ENCODE results near the gene DENR.
"Not testable (repeated sequence)": the region's sequence is repeated elsewhere in the genome, so short reads cannot be mapped to it uniquely, and the experiment has no call there.

Gene DENR

GRCh38 chr12:122752464-122753318 lies at the start of gene DENR:
Gene DENR, plus strand, starts transcription at chr12:122752824. Its CDS starts 878 bp downstream, at chr12:122753702.
- peak; percentile 85 to 97 (median 94) for DNase-seq

- DNase-seq: peak in 1 of 14 donors; percentile 20
Observed at GRCh38 chr12:122702890-122703611, 49.6 kb upstream of the DENR start, which contains the start of gene HCAR2. Gene HCAR2, minus strand, starts transcription at chr12:122703357. Its CDS starts 74 bp downstream, at chr12:122703283.

- DNase-seq: not testable (repeated sequence)
Observed at GRCh38 chr12:122703841-122704240, 48.8 kb upstream of the DENR start.

GRCh38 chr12:122709287-122709686 lies 43.3 kb upstream of the DENR start:
- DNase-seq: not testable (repeated sequence)

GRCh38 chr12:122710341-122710740 lies 42.3 kb upstream of the DENR start:
- DNase-seq: not testable (repeated sequence)

- not testable (repeated sequence) for DNase-seq
Observed at GRCh38 chr12:122711266-122711665, 41.4 kb upstream of the DENR start.

GRCh38 chr12:122713491-122714188 lies 39.0 kb upstream of the DENR start:
- not testable (repeated sequence) for DNase-seq

- DNase-seq: not testable (repeated sequence)
Observed at GRCh38 chr12:122715211-122715610, 37.4 kb upstream of the DENR start.

GRCh38 chr12:122716658-122717057 lies 36.0 kb upstream of the DENR start, which contains the start of gene HCAR3:
Gene HCAR3, minus strand, starts transcription at chr12:122716811. Its CDS starts 74 bp downstream, at chr12:122716737.
- DNase-seq: not testable (repeated sequence)

- DNase-seq: no peak
Observed at GRCh38 chr12:122721057-122721545, 31.5 kb upstream of the DENR start.

- DNase-seq: no peak
Observed at GRCh38 chr12:122722387-122722786, 30.2 kb upstream of the DENR start.

- DNase-seq: no peak
Observed at GRCh38 chr12:122724641-122725243, 27.9 kb upstream of the DENR start.

- DNase-seq: no peak
Observed at GRCh38 chr12:122725452-122726079, 27.1 kb upstream of the DENR start.

- DNase-seq: no peak
Observed at GRCh38 chr12:122726080-122726558, 26.5 kb upstream of the DENR start.

GRCh38 chr12:122729583-122730214 lies 22.9 kb upstream of the DENR start:
- no peak for DNase-seq

GRCh38 chr12:122730215-122731014 lies 22.2 kb upstream of the DENR start, which contains the start of gene HCAR1:
Gene HCAR1, minus strand, starts transcription at chr12:122730844. Its CDS starts 505 bp downstream, at chr12:122730339.
- no peak for DNase-seq

- DNase-seq: no peak
Observed at GRCh38 chr12:122732170-122732569, 20.5 kb upstream of the DENR start.

- no peak for DNase-seq
Observed at GRCh38 chr12:122732611-122733010, 20.0 kb upstream of the DENR start.

GRCh38 chr12:122738571-122738970 lies 14.1 kb upstream of the DENR start:
- no peak for DNase-seq

GRCh38 chr12:122740351-122740750 lies 12.3 kb upstream of the DENR start:
- DNase-seq: no peak

Data from C1 segment of cervical spinal cord (tissue), 14 donors.